ENCODE measurements around the gene BDP1.
"Not testable (repeated sequence)": the region's sequence is repeated elsewhere in the genome, so short reads cannot be mapped to it uniquely, and the experiment has no call there.

Gene BDP1

DNA sequence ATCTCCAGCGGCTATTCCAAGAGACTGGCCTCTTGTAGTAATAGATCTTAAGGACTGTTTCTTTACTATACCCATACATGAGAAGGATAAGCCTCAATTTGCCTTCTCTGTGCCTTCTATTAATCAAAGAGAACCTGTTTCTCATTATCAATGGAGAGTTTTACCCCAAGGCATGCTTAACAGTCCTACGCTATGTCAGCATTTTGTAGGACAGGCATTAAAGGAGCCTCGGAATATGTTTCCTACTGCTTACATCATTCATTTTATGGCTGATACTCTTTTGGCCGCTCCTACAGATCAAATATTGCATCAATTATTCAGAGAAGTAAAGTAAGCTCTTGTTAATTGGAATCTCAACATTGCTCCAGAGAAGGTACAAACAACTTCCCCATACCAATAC lies 120.1 kb downstream of the BDP1 start:
- DNase-seq, result not testable (repeated sequence)

DNA sequence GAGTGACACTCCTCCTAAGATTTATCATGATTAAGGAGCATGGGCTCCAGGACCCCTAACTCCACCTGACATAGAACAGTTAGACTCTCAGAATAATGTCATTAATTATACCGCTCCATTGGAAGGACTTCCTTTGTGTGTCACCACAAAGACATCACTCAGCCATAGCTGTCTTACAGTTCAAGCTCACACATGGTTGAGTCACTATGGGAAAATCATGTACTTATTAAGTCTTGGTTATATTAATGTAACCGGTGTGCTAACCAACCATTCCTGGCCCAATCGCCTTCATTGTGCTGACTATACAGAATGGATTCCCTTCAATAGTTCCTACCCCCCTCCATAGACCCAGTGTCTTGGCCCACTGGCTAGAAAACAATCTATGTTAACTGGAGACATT lies 120.8 kb downstream of the BDP1 start:
- no peak for DNase-seq

DNA sequence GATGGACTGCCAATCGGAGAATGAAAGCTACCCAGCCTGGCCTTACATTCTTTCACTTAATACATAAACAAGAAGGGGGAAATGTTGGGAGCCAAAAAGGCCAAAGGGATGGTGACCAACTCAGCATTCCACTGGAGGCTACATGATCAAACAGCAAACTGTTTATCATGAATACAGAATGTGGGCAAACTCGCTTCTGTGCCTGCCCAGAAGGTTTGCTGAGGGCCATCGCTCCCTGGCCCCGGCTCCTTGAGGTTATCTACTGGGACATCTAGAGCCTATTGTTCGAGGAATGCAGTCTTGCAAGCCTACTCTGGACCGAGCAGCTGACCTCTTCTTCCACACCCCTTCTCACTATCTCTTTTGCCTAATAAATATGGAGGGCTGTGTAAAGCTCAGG lies 122.4 kb downstream of the BDP1 start:
- not testable (repeated sequence) for DNase-seq

- DNase-seq, result no peak
These were observed 127.6 kb downstream of the BDP1 start for GRCh38 chr5:71582945-71583584.

- no peak for DNase-seq
These were observed 130.8 kb downstream of the BDP1 start for GRCh38 chr5:71586052-71586940.

DNA sequence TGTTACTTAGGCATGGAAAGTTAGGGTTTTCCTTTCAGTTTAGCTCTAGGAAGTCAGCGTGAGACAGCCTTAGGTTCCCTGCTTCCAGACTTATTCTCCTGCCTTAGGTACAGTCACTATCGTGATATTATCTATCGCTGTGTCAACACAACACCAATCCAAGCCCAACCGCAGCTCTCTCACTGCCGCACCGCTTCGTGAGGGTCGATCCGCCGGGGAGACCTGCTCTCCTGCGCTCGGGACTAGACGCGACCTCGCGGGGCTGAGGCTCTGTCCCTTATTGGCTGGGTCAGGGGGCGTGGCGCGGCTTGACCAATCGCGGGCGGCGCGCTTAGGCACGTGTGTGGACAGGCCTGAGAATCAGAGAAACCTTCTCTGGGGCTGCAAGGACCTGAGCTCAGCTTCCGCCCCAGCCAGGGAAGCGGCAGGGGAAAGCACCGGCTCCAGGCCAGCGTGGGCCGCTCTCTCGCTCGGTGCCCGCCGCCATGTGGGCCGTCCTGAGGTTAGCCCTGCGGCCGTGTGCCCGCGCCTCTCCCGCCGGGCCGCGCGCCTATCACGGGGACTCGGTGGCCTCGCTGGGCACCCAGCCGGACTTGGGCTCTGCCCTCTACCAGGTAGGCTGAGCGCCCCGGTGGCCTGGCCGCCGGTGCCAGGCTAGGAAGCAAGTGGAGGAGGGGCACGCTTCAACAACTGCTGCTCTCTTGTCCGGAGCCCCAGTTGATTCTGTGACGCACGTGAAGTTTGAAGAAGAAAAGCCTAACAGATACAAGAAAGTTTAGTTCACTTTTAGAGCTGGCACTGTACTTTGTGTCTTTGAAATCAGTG lies 131.7 kb downstream of the BDP1 start, which contains the start of gene MCCC2:
TSS of gene MCCC2 (plus strand) at position 400 of the 825 bp plus-strand sequence. CDS start at position 486, 86 bp downstream.
- peak; percentile 98 for DNase-seq

DNA sequence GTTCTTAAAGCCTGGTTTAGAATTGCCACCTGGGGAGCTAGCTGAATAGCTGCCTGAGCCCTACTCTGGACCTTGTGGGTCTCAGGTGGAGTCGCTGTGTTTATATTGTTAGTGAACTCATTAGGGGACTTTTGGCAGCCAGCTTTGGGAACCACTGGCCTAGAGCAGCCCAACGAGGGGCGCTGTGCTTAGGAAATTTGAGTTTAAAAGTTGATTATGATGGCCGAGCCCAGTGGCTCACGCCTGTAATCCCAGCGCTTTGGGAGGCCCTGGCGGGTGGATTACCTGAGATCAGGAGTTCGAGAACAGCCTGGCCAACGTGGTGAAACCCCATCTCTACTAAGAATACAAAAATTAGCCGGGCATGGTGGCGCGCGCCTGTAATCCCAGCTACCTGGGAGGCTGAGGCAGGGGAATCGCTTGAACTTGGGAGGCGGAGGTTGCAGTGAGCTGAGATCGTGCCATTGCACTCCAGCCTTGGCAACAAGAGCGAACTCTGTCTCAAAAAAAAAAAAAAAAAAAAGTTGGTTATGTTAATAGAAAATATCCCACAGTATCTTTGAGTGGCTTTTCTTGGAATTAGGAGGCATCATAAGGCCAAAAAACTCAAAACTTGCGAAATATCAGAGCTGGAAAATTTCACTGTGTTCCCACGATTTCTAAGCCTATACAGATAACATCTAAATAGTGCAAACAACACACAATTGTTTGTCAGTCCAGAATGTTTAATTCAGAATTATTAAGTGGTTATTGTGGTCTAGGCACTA lies 132.5 kb downstream of the BDP1 start:
- DNase-seq, result peak; percentile 21

GRCh38 chr5:71588533-71588885 lies 133.1 kb downstream of the BDP1 start:
- DNase-seq, result no peak

GRCh38 chr5:71589903-71590302 lies 134.5 kb downstream of the BDP1 start:
- DNase-seq, result no peak

GRCh38 chr5:71591100-71591499 lies 135.6 kb downstream of the BDP1 start:
- DNase-seq, result no peak

DNA sequence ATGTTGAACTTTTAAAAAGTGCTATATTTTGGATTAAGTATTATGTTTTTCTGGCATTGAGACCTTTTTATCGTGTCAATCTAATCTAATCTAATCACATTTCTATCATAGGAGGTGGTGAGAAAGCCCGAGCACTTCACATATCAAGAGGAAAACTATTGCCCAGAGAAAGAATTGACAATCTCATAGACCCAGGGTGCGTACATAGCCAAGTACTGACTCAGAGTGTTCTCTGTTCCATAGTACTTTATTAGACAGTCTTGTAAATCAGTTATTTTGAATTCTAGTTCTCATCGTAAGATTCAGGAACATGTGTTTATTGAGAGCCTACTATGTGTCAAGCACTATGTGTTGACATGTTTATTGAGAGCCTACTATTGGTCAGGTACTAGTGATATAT lies 140.7 kb downstream of the BDP1 start:
- no peak for DNase-seq

DNA sequence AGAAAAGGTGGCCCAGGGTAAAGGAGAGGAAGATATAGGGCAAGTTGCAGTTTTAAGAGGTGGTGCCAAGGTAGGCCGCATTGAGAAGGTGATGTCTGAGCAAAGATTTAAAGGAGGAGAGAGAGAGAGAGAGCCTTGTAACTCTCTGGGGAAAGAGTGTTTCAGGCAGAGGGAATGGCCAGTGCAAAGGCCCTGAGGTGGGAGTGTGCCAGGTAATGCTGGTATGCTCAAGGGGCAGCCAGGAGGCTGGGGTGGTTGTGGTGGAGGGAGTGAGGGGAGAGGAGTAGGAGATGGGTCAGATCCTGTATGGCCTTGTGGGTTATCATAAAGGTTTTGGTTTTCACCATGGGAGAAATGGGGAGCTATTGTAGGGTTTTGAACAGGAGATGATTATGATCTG lies 141.6 kb downstream of the BDP1 start:
- DNase-seq, result no peak

- no peak for DNase-seq
These were observed 145.3 kb downstream of the BDP1 start for GRCh38 chr5:71600783-71601182.

GRCh38 chr5:71601222-71602026 lies 146.0 kb downstream of the BDP1 start:
- DNase-seq, result peak; percentile 43

DNA sequence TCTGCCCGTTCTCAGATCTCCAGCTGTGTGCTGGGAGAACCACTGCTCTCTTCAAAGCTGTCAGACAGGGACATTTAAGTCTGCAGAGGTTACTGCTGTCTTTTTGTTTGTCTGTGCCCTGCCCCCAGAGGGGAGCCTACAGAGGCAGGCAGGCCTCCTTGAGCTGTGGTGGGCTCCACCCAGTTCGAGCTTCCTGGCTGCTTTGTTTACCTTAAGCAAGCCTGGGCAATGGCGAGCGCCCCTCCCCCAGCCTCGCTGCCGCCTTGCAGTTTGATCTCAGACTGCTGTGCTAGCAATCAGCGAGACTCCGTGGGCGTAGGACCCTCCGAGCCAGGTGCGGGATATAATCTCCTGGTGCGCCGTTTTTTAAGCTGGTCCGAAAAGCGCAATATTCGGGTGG lies 154.5 kb downstream of the BDP1 start:
- DNase-seq, result not testable (repeated sequence)

- DNase-seq, result no peak
These were observed 160.4 kb downstream of the BDP1 start for GRCh38 chr5:71615809-71616208.

Measured in right hindlimb (tissue), 1 donor.